Gastrocnemius medialis (tissue), 4 donors: ENCODE measurements around the gene NR6A1. TPM values are rescaled to one million over a fixed set of nuclear protein-coding genes. Genes with fewer than 3 reads are reported as not detected.

ENCODE experiments used
- ATAC-seq, 2 donors: fragments of 150-250 bp; one replicate each; pipeline ENCODE4 v1.9.1; 2016
- DNase-seq, 2 donors: peaks; one replicate each; pipeline ENCODE4 v3.0.0-alpha.2; 2019
- H3K27ac ChIP-seq, 4 donors: fragments of 200-600 bp; sonication (generic); 1 replicate in 1 of 4; 2 replicates in 3 of 4; pipeline ENCODE4 v1.5.1; 2016 to 2018; ENCODE audit warnings: mild to moderate bottlenecking in 2 of 4, moderate library complexity in 1 of 4
- H3K27me3 ChIP-seq, 3 donors: fragments of 200-600 bp; sonication (generic) in 2 of 3; 1 replicate in 1 of 3; 2 replicates in 2 of 3; pipeline versions ENCODE4 v1.5.1 to v1.6.0; 2016 to 2019; ENCODE audit warnings: mild to moderate bottlenecking in 1 of 3, moderate library complexity in 1 of 3
- H3K36me3 ChIP-seq, 2 donors: fragments of 200-600 bp; sonication (generic) in 1 of 2; one replicate each; pipeline ENCODE4 v1.5.1; 2017 to 2018
- H3K4me1 ChIP-seq, 2 donors: fragments of 200-600 bp; sonication (generic) in 1 of 2; one replicate each; pipeline ENCODE4 v1.5.1; 2016 to 2017; ENCODE audit warnings: mild to moderate bottlenecking in 2 of 2
- H3K4me3 ChIP-seq, 4 donors: fragments of 200-600 bp; sonication (generic) in 3 of 4; 1 replicate in 1 of 4; 2 replicates in 3 of 4; pipeline ENCODE4 v1.5.1; 2016 to 2019; ENCODE audit warnings: mild to moderate bottlenecking in 2 of 4
- H3K9me3 ChIP-seq, 3 donors: fragments of 200-600 bp; sonication (generic) in 2 of 3; 1 replicate in 1 of 3; 2 replicates in 2 of 3; pipeline ENCODE4 v1.5.1; 2016 to 2019
- POLR2A ChIP-seq, 2 donors: fragments of 450-650 bp; IDR thresholded peaks; one replicate each; pipeline ENCODE4 v1.6.1; 2017; ENCODE audit warnings: antibody characterized with exemption in 2 of 2, mild to moderate bottlenecking in 2 of 2, moderate library complexity in 2 of 2
- in situ Hi-C, 4 donors: fragments of 200-750 bp; cut with MboI; loops; one replicate each; pipeline versions ENCODE4 v1.15.0 to v1.8.0; 2017; ENCODE audit warnings: low sequenced_read_pairs in 4 of 4
- intact Hi-C: fragments of 100-400 bp; cut with DNase I; formaldehyde crosslinking; loops from one replicate; pipeline ENCODE4 v1.15.1; 2023; ENCODE audit warnings: low total_unique reads
- total RNA-seq, 4 donors: library from RNA; depleted of rRNA; stranded (reverse); fragments of >200 nt; gene quantifications; one replicate each; pipeline versions ENCODE4 v1.1.0 to v1.2.3, GENCODE V29; 2016
- TF ChIP-seq, protein P1 (sequence below), 5 experiments: fragments of 450-650 bp in 3 of 5; fragments of 200-600 bp in 2 of 5; sonication (generic) in 2 of 5; IDR thresholded peaks in 4 of 5; conservative IDR thresholded peaks in 1 of 5; 1 replicate in 4 of 5; 2 replicates in 1 of 5; pipeline ENCODE4 v1.5.1; 2016 to 2019; ENCODE audit warnings: antibody characterized with exemption in 5 of 5, mild to moderate bottlenecking in 3 of 5, moderate library complexity in 3 of 5

Gene NR6A1
- total RNA-seq, 4 donors from 2014 or later = 0.58 to 5.6 (median 2.1) TPM

GRCh38 chr9:124803911-124804310, 32.8 kb upstream of the NR6A1 start:
- in situ Hi-C loops (no loop called here), intact Hi-C loops (no loop called here)
- Histone ChIP-seq H3K27ac (no peak overlapping the region), H3K4me1 (peaks cover 27 to 39% of the 10 kb centered on the region in 2 donors), H3K36me3 (no peaks in the 10 kb centered on the region), H3K9me3 (no peaks in the 10 kb centered on the region), H3K4me3 (no peak overlapping the region), H3K27me3 (no peaks in the 10 kb centered on the region)
- ATAC-seq = no peak
- TF ChIP-seq, protein P1, sequence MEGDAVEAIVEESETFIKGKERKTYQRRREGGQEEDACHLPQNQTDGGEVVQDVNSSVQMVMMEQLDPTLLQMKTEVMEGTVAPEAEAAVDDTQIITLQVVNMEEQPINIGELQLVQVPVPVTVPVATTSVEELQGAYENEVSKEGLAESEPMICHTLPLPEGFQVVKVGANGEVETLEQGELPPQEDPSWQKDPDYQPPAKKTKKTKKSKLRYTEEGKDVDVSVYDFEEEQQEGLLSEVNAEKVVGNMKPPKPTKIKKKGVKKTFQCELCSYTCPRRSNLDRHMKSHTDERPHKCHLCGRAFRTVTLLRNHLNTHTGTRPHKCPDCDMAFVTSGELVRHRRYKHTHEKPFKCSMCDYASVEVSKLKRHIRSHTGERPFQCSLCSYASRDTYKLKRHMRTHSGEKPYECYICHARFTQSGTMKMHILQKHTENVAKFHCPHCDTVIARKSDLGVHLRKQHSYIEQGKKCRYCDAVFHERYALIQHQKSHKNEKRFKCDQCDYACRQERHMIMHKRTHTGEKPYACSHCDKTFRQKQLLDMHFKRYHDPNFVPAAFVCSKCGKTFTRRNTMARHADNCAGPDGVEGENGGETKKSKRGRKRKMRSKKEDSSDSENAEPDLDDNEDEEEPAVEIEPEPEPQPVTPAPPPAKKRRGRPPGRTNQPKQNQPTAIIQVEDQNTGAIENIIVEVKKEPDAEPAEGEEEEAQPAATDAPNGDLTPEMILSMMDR (IDR thresholded peaks at IDR 0.05 in 4 of 5, conservative IDR thresholded peaks at IDR 0.05 in 1 of 5) = no peak
- TF ChIP-seq POLR2A (IDR thresholded peaks at IDR 0.05) = no peak
- DNase-seq = no peak

GRCh38 chr9:124802426-124802825, 31.3 kb upstream of the NR6A1 start:
- H3K4me3 ChIP-seq = no peak overlapping the region
- H3K27me3 ChIP-seq = no peaks in the 10 kb centered on the region
- in situ Hi-C loops (no loop called here), intact Hi-C loops (no loop called here)
- ATAC-seq (peak; percentile 46 to 80), DNase-seq (peak in 1 of 2 donors; percentile 84)
- TF ChIP-seq, protein P1 (IDR thresholded peaks at IDR 0.05 in 4 of 5, conservative IDR thresholded peaks at IDR 0.05 in 1 of 5) = no peak
- no peak for TF ChIP-seq POLR2A (IDR thresholded peaks at IDR 0.05)
- peak overlapping the region in 3 of 4 donors; percentile 16 to 73 (median 61) for H3K27ac ChIP-seq
- H3K36me3 ChIP-seq = no peaks in the 10 kb centered on the region
- no peaks in the 10 kb centered on the region for H3K9me3 ChIP-seq
- peaks cover 36 to 51% of the 10 kb centered on the region in 2 donors for H3K4me1 ChIP-seq

GRCh38 chr9:124801356-124801755, 30.2 kb upstream of the NR6A1 start:
- Histone ChIP-seq H3K27me3 (no peaks in the 10 kb centered on the region), H3K36me3 (no peaks in the 10 kb centered on the region), H3K27ac (no peak overlapping the region), H3K9me3 (no peaks in the 10 kb centered on the region), H3K4me3 (no peak overlapping the region), H3K4me1 (peaks cover 44 to 62% of the 10 kb centered on the region in 2 donors)
- intact Hi-C loops = no loop called here
- no peak for ATAC-seq
- in situ Hi-C loops = no loop called here
- no peak for DNase-seq
- TF ChIP-seq, protein P1 (IDR thresholded peaks at IDR 0.05 in 4 of 5, conservative IDR thresholded peaks at IDR 0.05 in 1 of 5) = no peak
- TF ChIP-seq POLR2A (IDR thresholded peaks at IDR 0.05) = no peak

DNA sequence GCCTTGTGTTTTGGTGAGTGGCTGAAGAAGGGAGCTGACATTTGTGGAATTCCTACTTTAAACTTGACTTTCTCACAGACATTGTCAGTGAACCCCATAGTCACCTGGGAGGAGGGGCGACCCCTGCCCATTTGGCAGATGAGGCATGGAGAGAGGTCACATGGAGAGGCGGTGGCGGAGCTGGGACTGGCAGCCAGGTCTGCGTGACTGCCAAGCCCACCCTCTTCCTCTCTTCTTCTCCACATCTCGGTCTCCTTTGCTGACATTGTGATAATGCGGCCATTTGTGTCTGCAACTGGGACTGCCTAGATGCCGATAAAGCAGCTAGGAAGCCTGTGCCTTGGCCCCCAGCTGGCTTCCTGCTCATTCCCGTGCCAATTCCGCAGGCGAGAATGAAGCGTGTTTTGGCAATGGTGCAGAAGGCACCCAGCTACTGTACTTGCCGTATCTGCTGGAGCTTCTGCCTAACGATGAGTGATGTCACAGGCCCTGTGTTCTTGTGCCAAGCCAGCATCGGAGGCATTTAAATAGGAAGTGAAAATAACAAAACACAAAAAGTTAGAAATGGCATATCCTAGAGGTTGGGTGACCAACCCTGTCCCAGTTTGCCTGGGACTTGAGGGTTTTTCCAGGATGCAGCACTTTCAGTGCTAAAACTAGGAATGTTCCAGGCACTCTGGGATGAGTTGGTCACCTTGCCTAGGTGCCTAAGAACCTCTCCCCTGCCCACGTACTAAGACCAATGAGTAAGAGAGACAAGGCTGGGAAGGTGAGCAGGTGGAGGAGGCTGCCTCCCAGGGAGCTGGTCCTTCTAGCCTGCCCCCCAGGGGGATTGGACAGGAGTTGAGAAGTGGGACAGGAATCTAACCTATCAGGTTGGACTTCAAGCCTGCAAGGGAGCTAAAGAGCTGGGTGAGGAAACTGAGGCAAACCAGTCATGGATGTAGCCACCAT, 29.5 kb upstream of the NR6A1 start:
- Histone ChIP-seq H3K4me3 (no peak overlapping the region), H3K36me3 (no peaks in the 10 kb centered on the region), H3K27me3 (no peaks in the 10 kb centered on the region), H3K27ac (no peak overlapping the region), H3K9me3 (no peaks in the 10 kb centered on the region), H3K4me1 (peaks cover 49 to 69% of the 10 kb centered on the region in 2 donors)
- in situ Hi-C loops = no loop called here
- DNase-seq (peak in 1 of 2 donors; percentile 37), ATAC-seq (no peak)
- intact Hi-C loops = no loop called here
- TF ChIP-seq POLR2A (IDR thresholded peaks at IDR 0.05) = no peak
- TF ChIP-seq, protein P1 (IDR thresholded peaks at IDR 0.05 in 4 of 5, conservative IDR thresholded peaks at IDR 0.05 in 1 of 5) = no peak
